Measurements from ENCODE around the gene HHATL. TPM values are rescaled to one million over a fixed set of nuclear protein-coding genes. Genes with fewer than 3 reads are reported as not detected.

HHATL gene
- total RNA-seq, 6 donors from 2014 or later: 0.71 to 1.6 (median 0.98) TPM; not detected in 2

GRCh38 chr3:42710323-42711021 is 7.9 kb upstream of the HHATL start:
- Histone ChIP-seq H3K4me1 (no peaks in the 10 kb centered on the region), H3K4me3 (no peak overlapping the region), H3K27me3 (no peaks in the 10 kb centered on the region), H3K9me3 (no peaks in the 10 kb centered on the region), H3K36me3 (no peaks in the 10 kb centered on the region), H3K27ac (no peak overlapping the region)
- DNase-seq (peak in 1 of 2 donors; percentile 6), ATAC-seq (ENCODE audit: low FRiP score in 2 of 2) (no peak)
- TF ChIP-seq POLR2A (IDR thresholded peaks at IDR 0.05) (no peak), EP300 (IDR thresholded peaks at IDR 0.05) (no peak), CTCF (IDR thresholded peaks at IDR 0.05) (no peak), POLR2AphosphoS5 (IDR thresholded peaks at IDR 0.05) (no peak)
- 81 to 82% methylated on average over 6 to 7 of the region's 7 CpGs for WGBS, 2 donors

GRCh38 chr3:42709621-42710020 is 7.0 kb upstream of the HHATL start:
- H3K36me3 ChIP-seq: no peaks in the 10 kb centered on the region
- WGBS, 2 donors: 89 to 94% methylated on average over 9 to 10 of the region's 10 CpGs
- no peaks in the 10 kb centered on the region for H3K9me3 ChIP-seq
- TF ChIP-seq CTCF (IDR thresholded peaks at IDR 0.05) (no peak), EP300 (IDR thresholded peaks at IDR 0.05) (no peak), POLR2AphosphoS5 (IDR thresholded peaks at IDR 0.05) (no peak), POLR2A (IDR thresholded peaks at IDR 0.05) (no peak)
- H3K27me3 ChIP-seq: no peaks in the 10 kb centered on the region
- no peak overlapping the region for H3K4me3 ChIP-seq
- DNase-seq: peak in 1 of 2 donors; percentile 10
- H3K4me1 ChIP-seq: no peaks in the 10 kb centered on the region
- no peak for ATAC-seq (ENCODE audit: low FRiP score in 2 of 2)
- no peak overlapping the region for H3K27ac ChIP-seq

- no peaks in the 10 kb centered on the region for H3K36me3 ChIP-seq
- DNase-seq (peak in 1 of 2 donors; percentile 9), ATAC-seq (ENCODE audit: low FRiP score in 2 of 2) (no peak)
- H3K4me1 ChIP-seq: no peaks in the 10 kb centered on the region
- no peak overlapping the region for H3K4me3 ChIP-seq
- 87 to 89% methylated on average over 6 to 10 of the region's 10 CpGs for WGBS, 2 donors
- no peaks in the 10 kb centered on the region for H3K27me3 ChIP-seq
- no peaks in the 10 kb centered on the region for H3K9me3 ChIP-seq
- no peak overlapping the region for H3K27ac ChIP-seq
- TF ChIP-seq CTCF (IDR thresholded peaks at IDR 0.05) (no peak), EP300 (IDR thresholded peaks at IDR 0.05) (no peak), POLR2A (IDR thresholded peaks at IDR 0.05) (no peak), POLR2AphosphoS5 (IDR thresholded peaks at IDR 0.05) (no peak)
Measured at GRCh38 chr3:42708611-42709151, 6.1 kb upstream of the HHATL start.

GRCh38 chr3:42707620-42708355 is 5.2 kb upstream of the HHATL start:
- Histone ChIP-seq H3K36me3 (no peaks in the 10 kb centered on the region), H3K4me1 (no peaks in the 10 kb centered on the region), H3K27me3 (no peaks in the 10 kb centered on the region), H3K27ac (no peak overlapping the region), H3K4me3 (no peak overlapping the region), H3K9me3 (no peaks in the 10 kb centered on the region)
- DNase-seq: peak in 1 of 2 donors; percentile 8
- WGBS, 2 donors: 67 to 78% methylated on average over 5 to 8 of the region's 8 CpGs
- no peak for TF ChIP-seq CTCF (IDR thresholded peaks at IDR 0.05)
- no peak for TF ChIP-seq POLR2AphosphoS5 (IDR thresholded peaks at IDR 0.05)
- TF ChIP-seq POLR2A (IDR thresholded peaks at IDR 0.05): no peak
- TF ChIP-seq EP300 (IDR thresholded peaks at IDR 0.05): no peak
- no peak for ATAC-seq (ENCODE audit: low FRiP score in 2 of 2)
